NCI-H2029 (cell line): ENCODE results near the gene VPS72.

Source experiments
- DNase-seq: peaks from one replicate; lab custom pipeline; 2025; lab: John Stamatoyannopoulos, UW

The VPS72 gene

GRCh38 chr1:151144474-151145303, 45.3 kb downstream of the VPS72 start:
- DNase-seq: peak; percentile 12

- DNase-seq: no peak
Measured at GRCh38 chr1:151143986-151144385, 46.0 kb downstream of the VPS72 start.

GRCh38 chr1:151143057-151143435, 47.0 kb downstream of the VPS72 start:
- DNase-seq: no peak

- peak; percentile 30 for DNase-seq
Measured at GRCh38 chr1:151142411-151143056, 47.5 kb downstream of the VPS72 start.

- no peak for DNase-seq
Measured at GRCh38 chr1:151137789-151138188, 52.2 kb downstream of the VPS72 start.

- no peak for DNase-seq
Measured at GRCh38 chr1:151135433-151136385, 54.3 kb downstream of the VPS72 start.

- DNase-seq: no peak
Measured at GRCh38 chr1:151134991-151135390, 55.0 kb downstream of the VPS72 start.

GRCh38 chr1:151134396-151134795, 55.6 kb downstream of the VPS72 start:
- DNase-seq: peak; percentile 34

GRCh38 chr1:151133018-151133806, 56.8 kb downstream of the VPS72 start:
- DNase-seq: no peak

- no peak for DNase-seq
Measured at GRCh38 chr1:151132335-151133017, 57.5 kb downstream of the VPS72 start.

GRCh38 chr1:151131701-151132334, 58.2 kb downstream of the VPS72 start:
- DNase-seq: no peak

- peak; percentile 93 for DNase-seq
Measured at GRCh38 chr1:151130987-151131586, 58.9 kb downstream of the VPS72 start.

- DNase-seq: no peak
Measured at GRCh38 chr1:151128800-151129199, 61.2 kb downstream of the VPS72 start.
